Measurements from ENCODE around the gene GCNT2.
"Not testable (repeated sequence)": the region's sequence is repeated elsewhere in the genome, so short reads cannot be mapped to it uniquely, and the experiment has no call there.

Gene GCNT2

DNA sequence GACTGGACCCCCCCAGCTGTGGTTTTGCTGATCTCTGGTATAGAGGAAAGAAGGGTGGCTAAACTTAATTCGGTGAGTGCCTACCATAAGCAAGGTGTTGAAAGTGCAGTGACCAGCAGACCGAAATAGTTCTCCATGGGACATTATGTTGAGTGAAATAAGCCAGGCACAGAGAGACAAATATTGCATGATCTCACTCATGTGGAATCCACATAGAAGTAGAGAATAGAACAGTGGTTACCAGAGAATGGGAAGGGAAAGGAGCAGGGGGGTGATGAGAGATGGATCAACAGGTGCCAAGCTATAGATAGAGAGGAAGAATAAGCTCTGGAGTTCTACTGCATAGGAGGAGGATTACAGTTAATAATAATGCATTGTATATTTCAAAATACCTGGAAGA is 9.7 kb upstream of the GCNT2 start:
- no peak for DNase-seq (ENCODE audit: low read depth)
- H3K4me3 ChIP-seq (ENCODE audit: low read depth, low read length), result no peak overlapping the region

DNA sequence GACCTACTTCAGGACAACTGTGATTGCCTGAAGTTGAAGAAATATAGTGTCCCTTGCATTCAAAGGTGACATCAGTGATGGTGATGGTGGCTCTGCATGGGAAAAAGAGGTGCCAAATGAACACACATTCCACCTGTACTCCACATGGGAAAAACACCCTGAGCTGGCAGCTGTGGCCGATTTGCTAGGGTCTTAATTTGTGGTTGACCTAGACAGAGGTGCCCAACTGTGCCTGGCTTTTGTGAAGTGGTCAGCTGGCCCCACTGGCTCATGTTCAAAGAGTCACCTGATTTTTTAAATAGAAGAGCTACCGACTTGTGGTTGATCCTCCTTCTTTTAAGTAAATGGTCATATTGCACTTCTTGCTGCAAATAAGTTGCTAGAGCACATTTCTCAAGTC is 7.6 kb upstream of the GCNT2 start:
- no peak for DNase-seq (ENCODE audit: low read depth)

DNA sequence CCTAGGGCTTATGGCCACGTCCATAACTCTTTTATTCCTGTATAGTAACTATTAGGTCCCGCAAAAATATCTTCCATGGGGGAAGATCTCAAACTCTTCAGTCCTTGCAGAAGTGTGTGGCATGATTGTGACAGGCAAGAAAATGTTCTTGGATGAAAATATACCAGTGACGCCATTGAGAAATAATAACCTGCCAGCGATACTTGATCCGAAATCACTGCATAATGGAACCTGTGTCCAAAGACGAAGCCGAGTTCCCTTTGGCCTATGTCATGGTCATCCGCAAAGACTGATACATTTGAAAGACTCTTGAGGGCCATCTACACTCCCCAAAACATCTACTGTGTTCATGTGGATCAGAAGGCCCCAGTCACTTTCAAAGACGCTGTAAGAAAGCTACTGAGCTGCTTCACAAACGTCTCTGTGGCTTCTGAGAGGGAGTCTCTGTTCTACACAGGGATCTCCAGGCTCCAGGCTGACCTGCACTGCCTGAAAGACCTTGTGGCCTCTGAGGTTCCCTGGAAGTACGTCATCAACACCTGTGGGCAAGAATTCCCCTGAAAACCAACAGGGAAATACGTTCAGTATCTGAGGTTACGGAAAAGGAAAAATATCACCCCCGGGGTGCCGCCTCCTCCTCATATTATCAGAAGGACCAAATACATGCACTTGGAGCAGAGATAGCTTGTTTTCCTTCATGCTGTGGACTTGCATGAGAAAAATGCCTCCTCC is 6.9 kb upstream of the GCNT2 start:
- DNase-seq (ENCODE audit: low read depth), result no peak
- H3K4me3 ChIP-seq (ENCODE audit: low read depth, low read length), result no peak overlapping the region

More for the DNA sequence above, 7.6 kb upstream of the GCNT2 start:
- no peak overlapping the region for H3K4me3 ChIP-seq (ENCODE audit: low read depth, low read length)

DNA sequence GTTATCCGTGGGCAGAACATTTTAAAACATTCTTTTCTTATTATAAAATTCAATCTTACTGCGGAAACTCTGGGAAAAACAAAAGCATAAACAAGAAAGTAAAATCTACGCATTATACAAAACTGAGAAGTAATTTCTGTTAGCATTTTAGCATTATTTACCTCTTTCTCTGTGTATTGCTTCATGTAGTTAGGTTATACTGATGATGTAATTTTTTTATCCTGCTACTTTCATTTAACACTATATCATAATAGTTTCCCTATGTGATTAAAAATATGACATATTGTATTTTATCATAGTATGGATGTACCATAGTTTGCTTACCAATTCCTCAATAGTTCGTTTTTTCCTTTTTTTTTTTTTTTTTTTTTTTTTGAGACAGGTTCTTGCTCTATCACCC is 4.2 kb upstream of the GCNT2 start:
- no peak for DNase-seq (ENCODE audit: low read depth)

DNA sequence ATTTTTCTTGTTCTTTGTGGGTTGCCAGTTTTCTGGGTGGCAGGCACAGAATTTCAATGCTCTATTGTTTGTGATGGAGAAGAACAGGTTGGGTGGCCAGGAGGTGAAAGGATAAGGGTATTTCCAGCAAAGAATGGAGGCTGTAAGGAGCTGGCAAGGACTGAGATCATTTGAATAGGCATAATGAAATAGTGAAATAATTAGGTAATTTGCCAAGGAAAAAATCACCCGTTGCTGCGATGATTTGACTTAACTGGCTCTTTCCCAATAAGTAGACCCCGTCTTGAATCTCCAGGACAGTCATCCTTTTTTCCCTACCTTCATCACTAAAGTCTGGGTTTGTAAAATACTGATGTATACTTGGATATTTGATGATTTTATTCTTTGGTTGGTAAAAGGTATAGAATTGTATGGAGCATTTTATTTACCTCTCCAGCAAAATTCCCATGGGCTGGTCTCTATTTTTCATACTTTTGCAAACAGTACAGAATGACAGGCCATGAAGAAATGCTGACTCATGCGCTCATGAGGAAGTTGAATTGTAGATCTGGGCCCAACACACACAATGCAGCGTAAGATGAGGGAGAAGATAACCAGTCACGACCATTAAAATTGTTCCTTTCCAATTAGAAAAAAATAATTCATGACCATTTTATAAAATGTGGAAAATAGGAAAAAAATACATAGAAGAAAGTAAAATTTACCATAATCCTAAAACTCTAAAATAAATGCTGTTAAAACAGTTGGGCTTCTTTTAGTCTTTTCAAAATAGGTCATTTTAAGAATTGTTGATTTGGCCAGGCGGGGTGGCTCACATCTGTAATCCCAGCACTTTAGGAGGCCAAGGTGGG is 2.4 kb upstream of the GCNT2 start:
- no peak for DNase-seq (ENCODE audit: low read depth)
- no peak overlapping the region for H3K4me3 ChIP-seq (ENCODE audit: low read depth, low read length)

More for the DNA sequence above, 4.2 kb upstream of the GCNT2 start:
- no peak overlapping the region for H3K4me3 ChIP-seq (ENCODE audit: low read depth, low read length)

DNA sequence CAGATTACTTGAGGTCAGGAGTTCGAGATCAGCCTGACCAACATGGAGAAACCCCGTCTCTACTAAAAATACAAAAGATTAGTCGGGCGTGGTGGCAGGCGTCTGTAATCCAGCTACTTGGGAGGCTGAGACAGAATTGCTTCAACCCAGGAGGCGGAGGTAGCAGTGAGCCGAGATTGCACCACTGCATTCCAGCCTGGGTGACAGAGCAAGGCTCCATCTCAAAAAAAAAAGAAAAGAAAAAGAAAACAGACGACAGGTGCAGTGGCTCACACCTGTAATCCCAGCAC is 1.8 kb upstream of the GCNT2 start:
- H3K4me3 ChIP-seq (ENCODE audit: low read depth, low read length); DNase-seq (ENCODE audit: low read depth): not testable (repeated sequence)

DNA sequence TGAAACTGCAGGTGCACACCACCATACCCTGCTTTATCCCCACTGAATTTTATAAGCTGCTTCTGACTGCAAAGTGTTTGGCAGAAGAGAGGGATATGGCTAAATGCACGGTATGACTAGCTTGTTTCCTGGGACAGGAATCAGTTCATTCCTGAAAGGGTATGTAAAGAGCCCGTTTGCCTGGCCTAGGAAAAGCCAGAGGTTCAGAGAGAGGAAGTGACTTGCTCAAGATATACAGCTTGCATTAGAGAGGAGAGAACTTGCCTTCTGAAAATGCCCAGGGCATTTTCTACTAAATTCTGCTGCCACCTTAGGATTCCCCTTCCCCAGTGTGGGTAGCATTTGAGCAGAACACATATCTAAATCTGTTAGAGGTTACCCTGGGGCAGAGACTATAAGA is 683 bp upstream of the GCNT2 start:
- H3K4me3 ChIP-seq (ENCODE audit: low read depth, low read length), result no peak overlapping the region
- DNase-seq (ENCODE audit: low read depth), result no peak

DNA sequence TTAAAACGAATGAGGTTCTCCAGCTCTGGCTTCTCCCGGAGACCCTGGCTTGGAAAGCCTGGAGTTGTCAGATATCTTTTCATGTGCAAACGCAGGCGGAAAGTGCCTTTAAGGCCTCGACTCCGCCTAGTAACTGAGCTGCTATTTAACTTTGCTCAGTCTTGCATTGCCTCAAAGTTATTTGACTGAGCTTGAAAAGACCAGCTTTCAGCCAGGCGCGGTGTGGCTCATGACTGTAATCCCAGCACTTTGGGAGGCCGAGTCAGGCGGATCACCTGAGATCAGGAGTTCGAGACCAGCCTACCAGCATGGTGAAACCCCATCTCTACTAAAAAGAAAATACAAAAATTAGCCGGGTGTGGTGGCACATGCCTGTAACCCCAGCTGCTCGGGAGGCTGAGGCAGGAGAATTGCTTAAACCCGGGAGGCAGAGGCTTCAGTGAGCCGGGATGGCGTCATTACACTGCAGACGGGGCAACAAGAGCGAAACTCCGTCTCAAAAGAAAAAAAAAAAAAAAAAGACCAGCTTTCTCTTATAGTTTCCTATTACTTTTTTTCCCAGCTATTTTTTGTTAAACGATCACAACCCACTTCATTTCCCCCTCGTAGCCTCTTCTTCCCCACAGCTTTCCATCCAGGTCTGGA is 1.9 kb downstream of the GCNT2 start:
- H3K4me3 ChIP-seq (ENCODE audit: low read depth, low read length), result no peak overlapping the region

DNA sequence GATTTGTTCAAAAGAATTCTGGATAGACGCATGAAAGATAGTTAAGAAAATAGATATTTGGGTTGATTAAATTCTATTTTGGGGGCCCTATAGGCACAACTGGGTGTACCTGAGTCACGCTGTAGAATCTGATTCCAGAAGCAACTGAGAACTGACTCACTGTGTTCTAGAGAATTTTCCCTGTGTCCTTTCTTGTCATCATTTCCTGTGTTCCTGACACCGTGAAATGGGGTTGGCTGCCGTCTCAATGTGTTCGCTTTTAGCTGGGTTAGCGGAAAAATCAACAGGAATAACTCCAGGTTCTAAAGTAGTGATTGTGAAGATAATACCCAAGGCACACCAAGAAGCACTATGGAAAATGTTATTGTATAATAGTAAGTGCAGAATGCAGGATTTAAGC is 5.0 kb downstream of the GCNT2 start:
- H3K4me3 ChIP-seq (ENCODE audit: low read depth, low read length), result no peak overlapping the region
- DNase-seq (ENCODE audit: low read depth), result no peak

More for the DNA sequence above, 1.9 kb downstream of the GCNT2 start:
- no peak for DNase-seq (ENCODE audit: low read depth)

DNA sequence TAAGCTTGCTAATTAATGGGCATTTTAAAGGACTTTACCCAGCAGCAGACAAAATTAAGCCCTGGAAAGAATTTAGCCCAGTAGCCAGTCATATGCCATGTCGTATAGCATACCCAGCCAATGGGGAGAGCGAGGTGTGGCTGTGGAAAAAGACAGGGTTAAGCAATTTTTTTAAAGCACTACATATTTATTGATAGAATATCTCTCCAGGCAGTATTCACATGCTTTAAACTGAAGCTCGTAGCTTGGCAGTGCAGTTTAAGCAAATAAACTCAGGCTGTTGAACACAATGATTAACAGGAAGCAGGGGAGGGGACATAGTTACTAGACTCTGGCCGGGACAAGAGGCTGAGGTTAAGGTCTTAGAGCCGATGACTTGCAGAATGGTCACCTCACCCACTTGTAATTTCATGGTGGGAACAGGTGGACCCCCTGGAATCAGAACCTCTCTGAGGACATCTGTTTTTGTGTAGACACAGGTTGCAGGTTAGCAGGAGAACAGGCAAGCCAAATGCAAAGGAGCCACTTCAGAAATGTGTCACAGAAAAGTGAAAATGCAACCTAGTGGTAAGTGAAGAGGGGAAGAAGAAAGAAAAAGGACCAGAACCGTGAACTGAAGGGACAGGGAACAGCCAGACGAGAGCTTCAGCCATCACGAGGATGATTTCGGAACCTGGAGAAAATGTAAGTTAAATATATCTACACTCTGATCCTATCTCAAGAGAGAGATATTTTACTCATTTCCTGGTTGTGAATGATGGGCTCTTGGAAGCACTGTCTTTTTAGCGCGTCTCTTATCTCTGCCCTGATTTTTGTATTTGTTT is 7.2 kb downstream of the GCNT2 start:
- no peak for DNase-seq (ENCODE audit: low read depth)
- H3K4me3 ChIP-seq (ENCODE audit: low read depth, low read length), result no peak overlapping the region

DNA sequence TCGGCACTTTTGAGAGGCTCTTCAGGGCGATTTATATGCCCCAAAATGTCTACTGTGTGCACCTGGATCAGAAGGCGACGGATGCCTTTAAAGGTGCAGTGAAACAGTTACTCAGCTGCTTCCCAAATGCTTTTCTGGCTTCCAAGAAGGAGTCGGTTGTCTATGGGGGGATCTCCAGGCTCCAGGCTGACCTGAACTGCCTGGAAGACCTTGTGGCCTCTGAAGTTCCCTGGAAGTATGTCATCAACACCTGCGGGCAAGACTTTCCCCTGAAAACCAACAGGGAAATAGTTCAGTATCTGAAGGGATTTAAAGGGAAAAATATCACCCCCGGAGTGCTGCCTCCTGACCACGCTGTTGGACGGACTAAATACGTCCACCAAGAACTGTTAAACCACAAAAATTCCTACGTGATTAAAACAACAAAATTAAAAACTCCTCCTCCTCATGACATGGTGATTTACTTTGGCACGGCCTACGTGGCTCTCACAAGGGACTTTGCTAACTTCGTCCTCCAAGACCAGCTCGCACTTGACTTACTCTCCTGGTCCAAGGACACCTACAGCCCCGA is 8.2 kb downstream of the GCNT2 start:
- H3K4me3 ChIP-seq (ENCODE audit: low read depth, low read length), result no peak overlapping the region
- DNase-seq (ENCODE audit: low read depth), result no peak

DNA sequence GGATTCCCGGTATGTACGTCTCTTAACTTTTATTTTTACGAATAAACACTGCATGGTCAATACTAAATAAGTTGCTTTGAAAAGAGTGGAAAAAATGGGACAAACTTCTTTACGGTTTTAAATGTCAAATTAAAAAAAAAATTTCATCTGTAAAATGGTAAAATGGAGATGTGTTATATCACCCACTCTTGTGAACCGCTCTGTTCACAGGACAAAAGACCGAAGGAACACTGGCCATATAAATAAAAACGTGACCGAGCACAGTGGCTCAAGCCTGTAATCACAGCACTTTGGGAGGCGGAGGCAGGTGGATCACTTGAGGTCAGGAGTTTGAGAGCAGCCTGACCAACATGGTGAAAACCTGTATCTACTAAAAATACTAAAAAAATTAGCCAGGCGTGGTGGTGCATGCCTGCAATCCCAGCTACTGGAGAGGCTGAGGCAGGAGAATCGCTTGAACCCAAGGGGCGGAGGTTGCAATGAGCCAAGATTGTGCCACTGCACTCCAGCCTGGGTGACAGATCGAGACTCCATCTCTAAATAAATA is 8.8 kb downstream of the GCNT2 start:
- not testable (repeated sequence) for H3K4me3 ChIP-seq (ENCODE audit: low read depth, low read length); DNase-seq (ENCODE audit: low read depth)

DNA sequence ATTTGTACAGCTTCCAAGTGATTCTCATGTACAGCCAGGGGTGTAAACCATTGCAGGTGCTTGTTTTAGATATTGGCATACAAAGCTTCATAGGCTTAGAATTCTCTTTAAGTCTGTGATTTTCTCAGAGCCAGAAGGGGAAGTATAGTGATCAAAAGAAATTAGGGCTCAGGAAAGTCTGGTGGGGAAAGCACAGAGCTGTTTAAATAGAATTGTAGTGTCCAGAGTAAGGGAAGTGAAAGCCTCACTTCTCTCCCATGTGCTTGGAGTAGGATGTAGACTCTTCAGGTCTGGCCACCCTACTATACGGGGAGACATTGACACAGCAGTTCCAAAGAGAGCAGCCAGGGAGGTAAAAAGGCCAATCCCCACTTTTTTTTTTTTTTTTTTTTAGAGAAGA is 10.4 kb downstream of the GCNT2 start:
- H3K4me3 ChIP-seq (ENCODE audit: low read depth, low read length), result no peak overlapping the region
- no peak for DNase-seq (ENCODE audit: low read depth)

DNA sequence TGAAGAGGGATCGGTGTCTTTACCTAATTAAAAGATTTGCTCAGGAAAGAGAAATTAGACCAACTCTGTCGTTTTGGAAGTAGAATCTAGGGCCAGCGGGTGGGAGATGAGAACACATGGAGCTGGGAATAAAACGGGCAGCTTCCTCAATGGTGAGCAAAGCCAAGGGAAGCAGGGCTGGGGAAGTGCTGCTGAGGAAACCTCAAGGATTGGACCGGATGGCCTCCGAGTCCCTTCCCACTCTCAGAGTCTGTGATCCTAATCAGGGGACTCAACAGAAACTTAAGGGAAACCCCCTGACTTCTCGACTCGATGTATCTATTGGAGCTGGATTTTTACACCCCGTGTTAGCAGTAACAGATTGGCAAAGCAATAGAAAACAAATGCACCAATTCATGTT is 10.8 kb downstream of the GCNT2 start:
- H3K4me3 ChIP-seq (ENCODE audit: low read depth, low read length), result no peak overlapping the region
- no peak for DNase-seq (ENCODE audit: low read depth)

DNA sequence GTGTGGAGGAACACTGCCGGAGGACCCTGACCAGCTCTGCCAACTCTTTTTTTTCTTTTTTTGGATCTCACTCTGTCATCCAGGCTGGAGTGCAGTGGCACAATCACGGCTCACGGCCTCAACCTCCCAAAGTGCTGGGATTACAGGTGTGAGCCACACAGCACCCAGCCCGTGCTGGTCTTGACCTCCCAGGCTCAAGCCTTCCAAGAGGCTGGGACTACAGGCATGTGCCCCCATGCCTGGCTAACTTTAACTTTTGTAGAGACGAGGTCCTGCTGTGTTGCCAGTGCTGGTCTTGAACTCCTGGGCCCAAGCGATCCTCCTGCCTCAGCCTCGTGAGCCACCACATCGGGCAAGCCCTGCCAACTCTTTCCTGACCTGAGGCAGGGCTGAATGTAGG is 11.2 kb downstream of the GCNT2 start:
- no peak for DNase-seq (ENCODE audit: low read depth)
- H3K4me3 ChIP-seq (ENCODE audit: low read depth, low read length), result no peak overlapping the region

DNA sequence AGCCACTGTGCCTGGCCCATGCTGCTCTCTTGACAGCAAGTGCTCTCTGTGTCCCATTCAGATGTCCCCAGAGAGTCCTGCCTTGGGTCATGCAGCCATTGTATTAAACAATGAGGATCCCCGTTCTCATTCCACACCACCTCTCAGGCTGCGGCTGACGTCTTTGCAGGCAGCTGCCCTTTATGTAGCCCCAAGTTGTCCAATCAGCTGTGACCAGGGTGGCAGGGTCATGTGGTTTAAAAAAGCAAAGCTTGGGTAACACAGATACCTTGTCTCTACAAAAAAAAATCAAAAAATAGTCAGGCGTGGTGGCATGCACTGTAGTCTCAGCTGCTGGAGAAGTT is 13.2 kb downstream of the GCNT2 start:
- H3K4me3 ChIP-seq (ENCODE audit: low read depth, low read length), result no peak overlapping the region
- no peak for DNase-seq (ENCODE audit: low read depth)

DNA sequence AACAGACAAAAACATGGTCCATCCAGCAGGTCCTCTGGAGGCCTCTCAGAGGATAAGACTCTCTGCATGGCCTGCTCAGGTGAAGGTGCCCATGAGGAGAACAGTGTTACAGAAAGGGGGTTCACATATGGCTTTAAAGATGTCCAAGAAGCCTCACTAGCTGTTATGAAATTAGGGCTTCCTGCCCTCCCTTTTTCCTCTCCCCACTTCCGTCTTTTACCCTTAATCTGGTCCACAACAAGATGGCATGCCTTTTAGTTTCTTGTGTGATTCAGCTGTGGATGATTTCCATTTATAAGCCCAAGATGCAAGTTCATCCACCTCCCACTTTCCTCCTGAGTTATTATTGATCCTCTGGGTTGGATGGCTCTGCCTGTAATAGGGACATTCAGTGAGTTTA is 14.0 kb downstream of the GCNT2 start:
- no peak for DNase-seq (ENCODE audit: low read depth)
- no peak overlapping the region for H3K4me3 ChIP-seq (ENCODE audit: low read depth, low read length)

DNA sequence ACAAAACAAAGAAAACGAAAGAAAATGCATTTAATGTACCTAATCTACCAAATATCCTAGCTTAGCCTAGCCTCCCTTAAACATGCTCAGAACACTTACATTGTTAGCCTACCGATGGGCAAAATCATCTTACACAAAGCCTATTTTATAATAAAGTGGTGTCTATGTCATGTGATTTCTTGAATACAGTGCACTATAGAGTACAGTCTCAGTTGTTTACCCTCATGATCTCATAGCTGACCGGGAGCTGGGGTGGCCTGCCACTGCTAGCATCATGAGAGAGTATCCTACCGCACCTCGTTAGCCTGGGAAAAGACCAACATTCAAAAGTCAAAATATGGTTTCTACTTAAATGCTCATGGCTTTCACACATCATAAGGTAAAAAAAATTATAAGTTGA is 16.6 kb downstream of the GCNT2 start:
- no peak for DNase-seq (ENCODE audit: low read depth)
- no peak overlapping the region for H3K4me3 ChIP-seq (ENCODE audit: low read depth, low read length)

DNA sequence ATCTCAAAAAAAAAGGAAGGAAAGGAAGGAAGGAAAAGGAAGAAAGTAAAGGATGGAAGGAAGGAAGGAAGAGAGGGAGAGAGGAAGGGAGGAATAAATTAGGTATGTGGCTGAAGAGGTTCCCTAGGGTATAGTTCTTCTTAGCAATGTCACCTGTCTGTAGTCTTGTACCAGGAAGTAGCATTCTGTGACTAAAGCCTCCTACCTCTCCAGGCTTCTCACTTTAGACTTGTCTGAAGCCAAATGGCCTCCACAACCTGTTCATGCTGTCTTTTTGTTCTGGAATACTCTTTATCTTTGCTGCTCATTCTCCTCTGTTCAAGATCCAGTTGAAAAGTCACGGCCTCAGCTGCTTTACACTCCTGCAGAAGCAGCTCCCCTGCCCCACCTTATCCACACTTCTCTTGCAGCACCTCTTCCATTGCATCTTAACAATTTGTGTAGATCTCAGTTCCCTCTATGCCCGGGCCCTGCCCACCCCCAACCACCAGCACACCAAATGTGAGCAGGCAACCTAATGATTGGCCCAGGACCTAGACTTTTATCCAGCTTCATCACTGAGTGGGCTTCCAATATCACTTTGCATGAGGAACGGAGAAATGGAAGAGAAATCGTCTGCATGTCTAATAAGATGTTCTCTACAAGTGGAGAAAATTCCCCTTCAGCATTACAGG is 19.1 kb downstream of the GCNT2 start:
- no peak for DNase-seq (ENCODE audit: low read depth)
- H3K4me3 ChIP-seq (ENCODE audit: low read depth, low read length), result no peak overlapping the region
